Transverse colon (tissue), 3 donors: Measurements from ENCODE around the gene RPTOR.

ENCODE experiments used
- POLR2A ChIP-seq: fragments of 450-650 bp; IDR thresholded peaks from one replicate; pipeline ENCODE4 v1.6.1; 2016; ENCODE audit warnings: antibody characterized with exemption, mild to moderate bottlenecking, moderate library complexity
- TF ChIP-seq, protein P1 (sequence below), 5 experiments: fragments of 200-600 bp in 3 of 5; fragments of 450-650 bp in 2 of 5; sonication (generic) in 3 of 5; IDR thresholded peaks; 1 replicate in 2 of 5; 2 replicates in 3 of 5; pipeline ENCODE4 v1.5.1; 2016 to 2017; ENCODE audit warnings: antibody characterized with exemption in 5 of 5, inconsistent platforms in 3 of 5, mild to moderate bottlenecking in 2 of 5, moderate library complexity in 1 of 5

DNA sequence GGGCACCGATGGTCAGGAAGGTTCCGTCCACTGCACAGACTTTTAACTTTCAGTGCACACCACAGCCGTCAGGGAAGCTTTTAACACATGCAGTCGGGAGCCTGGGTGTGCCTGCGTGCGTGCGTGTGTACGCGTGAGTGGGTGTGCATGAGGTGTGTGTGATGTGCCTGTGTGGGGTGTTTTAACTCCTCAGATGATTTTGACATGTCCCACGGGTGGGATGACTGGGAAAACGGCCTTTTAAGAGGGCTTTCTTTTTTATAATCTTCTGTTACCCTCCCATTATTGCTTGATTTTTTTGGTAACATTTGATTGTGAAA, 294.3 kb downstream of the RPTOR start:
- TF ChIP-seq, protein P1, sequence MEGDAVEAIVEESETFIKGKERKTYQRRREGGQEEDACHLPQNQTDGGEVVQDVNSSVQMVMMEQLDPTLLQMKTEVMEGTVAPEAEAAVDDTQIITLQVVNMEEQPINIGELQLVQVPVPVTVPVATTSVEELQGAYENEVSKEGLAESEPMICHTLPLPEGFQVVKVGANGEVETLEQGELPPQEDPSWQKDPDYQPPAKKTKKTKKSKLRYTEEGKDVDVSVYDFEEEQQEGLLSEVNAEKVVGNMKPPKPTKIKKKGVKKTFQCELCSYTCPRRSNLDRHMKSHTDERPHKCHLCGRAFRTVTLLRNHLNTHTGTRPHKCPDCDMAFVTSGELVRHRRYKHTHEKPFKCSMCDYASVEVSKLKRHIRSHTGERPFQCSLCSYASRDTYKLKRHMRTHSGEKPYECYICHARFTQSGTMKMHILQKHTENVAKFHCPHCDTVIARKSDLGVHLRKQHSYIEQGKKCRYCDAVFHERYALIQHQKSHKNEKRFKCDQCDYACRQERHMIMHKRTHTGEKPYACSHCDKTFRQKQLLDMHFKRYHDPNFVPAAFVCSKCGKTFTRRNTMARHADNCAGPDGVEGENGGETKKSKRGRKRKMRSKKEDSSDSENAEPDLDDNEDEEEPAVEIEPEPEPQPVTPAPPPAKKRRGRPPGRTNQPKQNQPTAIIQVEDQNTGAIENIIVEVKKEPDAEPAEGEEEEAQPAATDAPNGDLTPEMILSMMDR (IDR thresholded peaks at IDR 0.05), result no peak
- no peak for TF ChIP-seq POLR2A
